ENCODE data around the gene MAOB.

DNA sequence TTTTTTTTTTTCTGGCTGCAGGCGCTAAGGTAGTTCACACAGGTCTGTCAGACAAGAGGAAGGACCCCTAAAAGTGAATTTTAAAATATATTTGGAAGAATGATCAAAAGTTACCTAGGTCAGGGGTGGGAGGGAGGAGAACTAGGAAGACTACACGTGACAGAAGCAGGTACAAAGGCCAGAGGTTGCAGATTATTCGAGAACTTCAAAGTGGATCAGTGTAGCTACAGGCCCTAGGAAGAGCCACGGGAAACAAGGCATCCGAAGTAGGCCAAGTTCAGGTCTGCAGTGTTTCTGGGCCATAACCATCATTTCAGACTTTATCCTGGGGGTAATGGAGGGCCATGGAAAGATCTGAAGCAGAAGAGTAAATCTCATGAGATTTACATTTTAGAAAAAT lies 16.5 kb downstream of the MAOB start:
- TF ChIP-seq ZNF274 (IDR thresholded peaks at IDR 0.05; ENCODE audit: low read length) = no peak
- no peak for TF ChIP-seq ZNF274 (tag by site-specific recombination; IDR thresholded peaks at IDR 0.05; ENCODE audit: borderline replicate concordance)
- TF ChIP-seq, protein P1, sequence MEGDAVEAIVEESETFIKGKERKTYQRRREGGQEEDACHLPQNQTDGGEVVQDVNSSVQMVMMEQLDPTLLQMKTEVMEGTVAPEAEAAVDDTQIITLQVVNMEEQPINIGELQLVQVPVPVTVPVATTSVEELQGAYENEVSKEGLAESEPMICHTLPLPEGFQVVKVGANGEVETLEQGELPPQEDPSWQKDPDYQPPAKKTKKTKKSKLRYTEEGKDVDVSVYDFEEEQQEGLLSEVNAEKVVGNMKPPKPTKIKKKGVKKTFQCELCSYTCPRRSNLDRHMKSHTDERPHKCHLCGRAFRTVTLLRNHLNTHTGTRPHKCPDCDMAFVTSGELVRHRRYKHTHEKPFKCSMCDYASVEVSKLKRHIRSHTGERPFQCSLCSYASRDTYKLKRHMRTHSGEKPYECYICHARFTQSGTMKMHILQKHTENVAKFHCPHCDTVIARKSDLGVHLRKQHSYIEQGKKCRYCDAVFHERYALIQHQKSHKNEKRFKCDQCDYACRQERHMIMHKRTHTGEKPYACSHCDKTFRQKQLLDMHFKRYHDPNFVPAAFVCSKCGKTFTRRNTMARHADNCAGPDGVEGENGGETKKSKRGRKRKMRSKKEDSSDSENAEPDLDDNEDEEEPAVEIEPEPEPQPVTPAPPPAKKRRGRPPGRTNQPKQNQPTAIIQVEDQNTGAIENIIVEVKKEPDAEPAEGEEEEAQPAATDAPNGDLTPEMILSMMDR (tag by site-specific recombination; IDR thresholded peaks at IDR 0.05) = no peak
- TF ChIP-seq, protein P2, sequence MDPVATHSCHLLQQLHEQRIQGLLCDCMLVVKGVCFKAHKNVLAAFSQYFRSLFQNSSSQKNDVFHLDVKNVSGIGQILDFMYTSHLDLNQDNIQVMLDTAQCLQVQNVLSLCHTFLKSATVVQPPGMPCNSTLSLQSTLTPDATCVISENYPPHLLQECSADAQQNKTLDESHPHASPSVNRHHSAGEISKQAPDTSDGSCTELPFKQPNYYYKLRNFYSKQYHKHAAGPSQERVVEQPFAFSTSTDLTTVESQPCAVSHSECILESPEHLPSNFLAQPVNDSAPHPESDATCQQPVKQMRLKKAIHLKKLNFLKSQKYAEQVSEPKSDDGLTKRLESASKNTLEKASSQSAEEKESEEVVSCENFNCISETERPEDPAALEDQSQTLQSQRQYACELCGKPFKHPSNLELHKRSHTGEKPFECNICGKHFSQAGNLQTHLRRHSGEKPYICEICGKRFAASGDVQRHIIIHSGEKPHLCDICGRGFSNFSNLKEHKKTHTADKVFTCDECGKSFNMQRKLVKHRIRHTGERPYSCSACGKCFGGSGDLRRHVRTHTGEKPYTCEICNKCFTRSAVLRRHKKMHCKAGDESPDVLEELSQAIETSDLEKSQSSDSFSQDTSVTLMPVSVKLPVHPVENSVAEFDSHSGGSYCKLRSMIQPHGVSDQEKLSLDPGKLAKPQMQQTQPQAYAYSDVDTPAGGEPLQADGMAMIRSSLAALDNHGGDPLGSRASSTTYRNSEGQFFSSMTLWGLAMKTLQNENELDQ (tag by site-specific recombination; IDR thresholded peaks at IDR 0.05; ENCODE audit: low read depth) = no peak
- no peak for TF ChIP-seq TCF7L2 (IDR thresholded peaks at IDR 0.05; ENCODE audit: borderline replicate concordance, low read depth, low read length)
- TF ChIP-seq ZEB2 (tag by site-specific recombination; IDR thresholded peaks at IDR 0.05) = no peak
- no peak for TF ChIP-seq REST (tag by site-specific recombination; IDR thresholded peaks at IDR 0.05)
- no peak for TF ChIP-seq MYNN (tag by site-specific recombination; IDR thresholded peaks at IDR 0.05; ENCODE audit: borderline replicate concordance)
- TF ChIP-seq ZNF426 (tag by site-specific recombination; IDR thresholded peaks at IDR 0.05) = no peak
- TF ChIP-seq ZNF768 (tag by site-specific recombination; IDR thresholded peaks at IDR 0.05) = no peak
- TF ChIP-seq KLF10 (tag by site-specific recombination; IDR thresholded peaks at IDR 0.05) = no peak
- TF ChIP-seq, protein P3, sequence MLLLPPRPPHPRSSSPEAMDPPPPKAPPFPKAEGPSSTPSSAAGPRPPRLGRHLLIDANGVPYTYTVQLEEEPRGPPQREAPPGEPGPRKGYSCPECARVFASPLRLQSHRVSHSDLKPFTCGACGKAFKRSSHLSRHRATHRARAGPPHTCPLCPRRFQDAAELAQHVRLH (tag by site-specific recombination; IDR thresholded peaks at IDR 0.05) = no peak
- no peak for TF ChIP-seq ZBTB8A (tag by site-specific recombination; IDR thresholded peaks at IDR 0.05)
